ENCODE measurements around the gene RFTN2.
A peak's percentile ranks its signal among the peaks of the same experiment; 100 is the strongest.

DNA sequence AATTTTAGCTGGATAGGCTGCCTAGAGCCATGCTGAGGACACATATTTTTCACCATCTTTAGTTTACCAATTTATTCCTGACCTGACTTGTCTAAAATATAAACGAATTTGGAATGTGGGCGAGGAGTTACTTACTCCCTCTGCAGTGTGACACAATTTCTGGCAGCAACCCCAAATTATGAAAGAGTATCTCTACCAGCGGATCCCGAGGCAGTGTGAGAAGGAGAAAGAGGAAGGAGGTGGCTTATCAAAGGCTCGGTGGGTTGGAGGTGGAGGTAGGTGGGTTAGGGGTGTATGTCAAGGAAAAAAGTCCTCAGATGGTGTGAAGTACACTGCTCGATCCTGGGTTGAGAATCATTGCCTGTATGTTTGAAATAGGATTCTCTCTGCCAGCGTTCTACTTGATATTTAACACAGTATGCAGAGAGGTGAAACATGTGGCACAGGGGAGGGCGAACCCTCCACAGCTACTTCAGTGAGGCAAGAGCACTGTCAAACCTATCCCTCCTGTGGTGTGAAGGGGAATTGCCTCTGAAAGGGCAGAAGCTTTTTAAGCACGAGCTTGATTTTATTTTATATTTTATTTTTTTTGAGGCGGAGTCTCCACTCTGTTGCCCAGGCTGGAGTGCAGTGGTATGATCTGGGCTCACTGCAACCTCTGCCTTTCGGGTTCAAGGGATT, 76.0 kb downstream of the RFTN2 start:
- no peak for TF ChIP-seq EZH2 (IDR thresholded peaks at IDR 0.05; ENCODE audit: borderline replicate concordance, low read length)
- TF ChIP-seq, protein P1, sequence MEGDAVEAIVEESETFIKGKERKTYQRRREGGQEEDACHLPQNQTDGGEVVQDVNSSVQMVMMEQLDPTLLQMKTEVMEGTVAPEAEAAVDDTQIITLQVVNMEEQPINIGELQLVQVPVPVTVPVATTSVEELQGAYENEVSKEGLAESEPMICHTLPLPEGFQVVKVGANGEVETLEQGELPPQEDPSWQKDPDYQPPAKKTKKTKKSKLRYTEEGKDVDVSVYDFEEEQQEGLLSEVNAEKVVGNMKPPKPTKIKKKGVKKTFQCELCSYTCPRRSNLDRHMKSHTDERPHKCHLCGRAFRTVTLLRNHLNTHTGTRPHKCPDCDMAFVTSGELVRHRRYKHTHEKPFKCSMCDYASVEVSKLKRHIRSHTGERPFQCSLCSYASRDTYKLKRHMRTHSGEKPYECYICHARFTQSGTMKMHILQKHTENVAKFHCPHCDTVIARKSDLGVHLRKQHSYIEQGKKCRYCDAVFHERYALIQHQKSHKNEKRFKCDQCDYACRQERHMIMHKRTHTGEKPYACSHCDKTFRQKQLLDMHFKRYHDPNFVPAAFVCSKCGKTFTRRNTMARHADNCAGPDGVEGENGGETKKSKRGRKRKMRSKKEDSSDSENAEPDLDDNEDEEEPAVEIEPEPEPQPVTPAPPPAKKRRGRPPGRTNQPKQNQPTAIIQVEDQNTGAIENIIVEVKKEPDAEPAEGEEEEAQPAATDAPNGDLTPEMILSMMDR (conservative IDR thresholded peaks at IDR 0.05 in 1 of 2, IDR thresholded peaks at IDR 0.05 in 1 of 2; ENCODE audit: extremely low read depth in 1 of 2, insufficient read depth in 1 of 2, low read depth in 1 of 2, low read length in 2 of 2): peak; percentile 44 to 66
